ENCODE measurements around the gene FOXP1. TPM values are rescaled to one million over a fixed set of nuclear protein-coding genes. Genes with fewer than 3 reads are reported as not detected.

Gene FOXP1
- total and polyA plus RNA-seq, 2 donors from 2014 or later = 6.7 to 87.2 TPM

- no peaks in the 10 kb centered on the region for H3K27me3 ChIP-seq (ENCODE audit: control insufficient read depth, insufficient read depth, low read length)
- H3K27ac ChIP-seq (ENCODE audit: low read depth in 2 of 2, low read length in 2 of 2) = no peak overlapping the region
- no peaks in the 10 kb centered on the region for H3K36me3 ChIP-seq (ENCODE audit: control insufficient read depth in 2 of 3, insufficient read depth in 3 of 3, low read length in 3 of 3)
- TF ChIP-seq CTCF (IDR thresholded peaks at IDR 0.05; ENCODE audit: borderline replicate concordance, extremely low read depth, insufficient read depth) = no peak
- no peak overlapping the region for H3K4me3 ChIP-seq (ENCODE audit: low read length in 3 of 3)
- intact Hi-C loops (cut with DNase I) = no loop called here
- FAIRE-seq = no peak
- H3K9me3 ChIP-seq (ENCODE audit: control insufficient read depth in 2 of 3, insufficient read depth in 1 of 3, low read length in 3 of 3) = no peaks in the 10 kb centered on the region
- DNase-seq = no peak
- no peak overlapping the region for H3K9ac ChIP-seq (ENCODE audit: low read length in 3 of 3)
- peaks cover 5 to 15% (median 9%) of the 10 kb centered on the region in 3 donors for H3K4me1 ChIP-seq (ENCODE audit: control insufficient read depth in 2 of 3, insufficient read depth in 2 of 3, low read depth in 1 of 3, low read length in 3 of 3)
Observed at GRCh38 chr3:71395927-71396695, 187.4 kb downstream of the FOXP1 start.

GRCh38 chr3:71395470-71395869 is 188.1 kb downstream of the FOXP1 start:
- Histone ChIP-seq H3K27ac (ENCODE audit: low read depth in 2 of 2, low read length in 2 of 2) (no peak overlapping the region), H3K36me3 (ENCODE audit: control insufficient read depth in 2 of 3, insufficient read depth in 3 of 3, low read length in 3 of 3) (no peaks in the 10 kb centered on the region), H3K4me3 (ENCODE audit: low read length in 3 of 3) (no peak overlapping the region), H3K27me3 (ENCODE audit: control insufficient read depth, insufficient read depth, low read length) (no peaks in the 10 kb centered on the region), H3K4me1 (ENCODE audit: control insufficient read depth in 2 of 3, insufficient read depth in 2 of 3, low read depth in 1 of 3, low read length in 3 of 3) (peaks cover 5 to 17% (median 9%) of the 10 kb centered on the region in 3 donors), H3K9ac (ENCODE audit: low read length in 3 of 3) (no peak overlapping the region), H3K9me3 (ENCODE audit: control insufficient read depth in 2 of 3, insufficient read depth in 1 of 3, low read length in 3 of 3) (no peaks in the 10 kb centered on the region)
- no peak for FAIRE-seq
- TF ChIP-seq CTCF (IDR thresholded peaks at IDR 0.05; ENCODE audit: borderline replicate concordance, extremely low read depth, insufficient read depth) = no peak
- DNase-seq = no peak
- intact Hi-C loops (cut with DNase I) = no loop called here

GRCh38 chr3:71393745-71394144 is 189.8 kb downstream of the FOXP1 start:
- no peak for FAIRE-seq
- H3K36me3 ChIP-seq (ENCODE audit: control insufficient read depth in 2 of 3, insufficient read depth in 3 of 3, low read length in 3 of 3) = no peaks in the 10 kb centered on the region
- H3K4me1 ChIP-seq (ENCODE audit: control insufficient read depth in 2 of 3, insufficient read depth in 2 of 3, low read depth in 1 of 3, low read length in 3 of 3) = peaks cover 7 to 23% (median 12%) of the 10 kb centered on the region in 3 donors
- no peak for DNase-seq
- no peak for TF ChIP-seq CTCF (IDR thresholded peaks at IDR 0.05; ENCODE audit: borderline replicate concordance, extremely low read depth, insufficient read depth)
- no peaks in the 10 kb centered on the region for H3K9me3 ChIP-seq (ENCODE audit: control insufficient read depth in 2 of 3, insufficient read depth in 1 of 3, low read length in 3 of 3)
- no peak overlapping the region for H3K27ac ChIP-seq (ENCODE audit: low read depth in 2 of 2, low read length in 2 of 2)
- H3K27me3 ChIP-seq (ENCODE audit: control insufficient read depth, insufficient read depth, low read length) = no peaks in the 10 kb centered on the region
- H3K4me3 ChIP-seq (ENCODE audit: low read length in 3 of 3) = no peak overlapping the region
- H3K9ac ChIP-seq (ENCODE audit: low read length in 3 of 3) = no peak overlapping the region
- intact Hi-C loops (cut with DNase I) = no loop called here
